GM18520 (cell line): ENCODE results near the gene SBK1.

Experiments used
- ATAC-seq: cut with Tn5 transposase; IDR thresholded peaks from one replicate; pipeline ENCODE4 v1.9.1; 2021; ENCODE audit not compliant: unreplicated experiment

Gene SBK1

GRCh38 chr16:28303132-28303531 is 10.8 kb downstream of the SBK1 start:
- ATAC-seq: no peak

GRCh38 chr16:28304214-28304613 is 11.9 kb downstream of the SBK1 start:
- ATAC-seq: no peak

GRCh38 chr16:28307936-28308335 is 15.6 kb downstream of the SBK1 start:
- ATAC-seq: no peak

GRCh38 chr16:28308794-28309584 is 16.7 kb downstream of the SBK1 start:
- no peak for ATAC-seq

GRCh38 chr16:28309811-28310311 is 17.5 kb downstream of the SBK1 start:
- no peak for ATAC-seq

- no peak for ATAC-seq
These were observed 18.5 kb downstream of the SBK1 start for GRCh38 chr16:28310796-28311195.

GRCh38 chr16:28311413-28311812 is 19.1 kb downstream of the SBK1 start:
- ATAC-seq: no peak

- no peak for ATAC-seq
These were observed 19.6 kb downstream of the SBK1 start for GRCh38 chr16:28311913-28312312.

- ATAC-seq: no peak
These were observed 20.0 kb downstream of the SBK1 start for GRCh38 chr16:28312327-28312726.

- no peak for ATAC-seq
These were observed 21.3 kb downstream of the SBK1 start for GRCh38 chr16:28313587-28313986.

GRCh38 chr16:28316054-28316453 is 23.7 kb downstream of the SBK1 start:
- ATAC-seq: no peak

GRCh38 chr16:28317040-28317880 is 24.9 kb downstream of the SBK1 start:
- no peak for ATAC-seq

- no peak for ATAC-seq
These were observed 25.9 kb downstream of the SBK1 start for GRCh38 chr16:28318042-28318744.

GRCh38 chr16:28319476-28320022 is 27.2 kb downstream of the SBK1 start:
- no peak for ATAC-seq

GRCh38 chr16:28320023-28320561 is 27.8 kb downstream of the SBK1 start:
- ATAC-seq: no peak

GRCh38 chr16:28320741-28321140 is 28.4 kb downstream of the SBK1 start:
- ATAC-seq: no peak

GRCh38 chr16:28321700-28322411 is 29.5 kb downstream of the SBK1 start:
- ATAC-seq: no peak

- no peak for ATAC-seq
These were observed 32.0 kb downstream of the SBK1 start for GRCh38 chr16:28324235-28324886.

GRCh38 chr16:28324887-28325279 is 32.6 kb downstream of the SBK1 start:
- no peak for ATAC-seq
